B cell (primary cell): ENCODE measurements around the gene UTS2B.

Experiments used
- CTCF ChIP-seq: fragments of 200-600 bp; IDR thresholded peaks from one replicate; pipeline ENCODE4 v1.8.0; 2022; ENCODE audit warnings: antibody characterized with exemption, mild to moderate bottlenecking
- EZH2 ChIP-seq: IDR thresholded peaks from 2 replicates; pipeline ENCODE4 v1.6.1; 2012; ENCODE audit warnings: borderline replicate concordance, low read depth, mild to moderate bottlenecking, moderate library complexity, low read length; ENCODE audit not compliant: insufficient read depth, poor library complexity, severe bottlenecking

- TF ChIP-seq EZH2 (no peak), CTCF (no peak)
Measured at GRCh38 chr3:191328383-191328961, 1.9 kb downstream of the UTS2B start.
